Mesendoderm (in vitro differentiated cells): Measurements from ENCODE around the gene P2RX2.

Experiments used
- DNase-seq: peaks from one replicate; pipeline ENCODE4 v3.0.0; 2013
- H2AK5ac ChIP-seq: 2 replicates; pipeline ENCODE4 v1.6.1; 2013; ENCODE audit warnings: low read length, inconsistent platforms
- H2BK120ac ChIP-seq: 2 replicates; pipeline ENCODE4 v1.6.1; 2013; ENCODE audit warnings: low read depth, mild to moderate bottlenecking, low read length, moderate library complexity, mixed read lengths
- H2BK15ac ChIP-seq: replicated peaks from 2 replicates; pipeline ENCODE4 v1.6.1; 2013; ENCODE audit warnings: low read depth, mild to moderate bottlenecking, moderate library complexity
- H2BK5ac ChIP-seq: 2 replicates; pipeline ENCODE4 v1.6.1; 2013; ENCODE audit warnings: low read length, inconsistent platforms
- H3K18ac ChIP-seq: 2 replicates; pipeline ENCODE4 v1.6.1; 2013; ENCODE audit warnings: mild to moderate bottlenecking, low read length, mixed read lengths
- H3K23ac ChIP-seq: one replicate; pipeline ENCODE4 v1.6.1; 2013; ENCODE audit warnings: low read length
- H3K27ac ChIP-seq: 2 replicates; pipeline ENCODE4 v1.5.1; 2013; ENCODE audit warnings: low read depth, mild to moderate bottlenecking, inconsistent platforms, low read length, moderate library complexity
- H3K27me3 ChIP-seq: 2 replicates; pipeline ENCODE4 v1.6.1; 2013; ENCODE audit warnings: low read length, control low read depth, mild to moderate bottlenecking, inconsistent platforms; ENCODE audit not compliant: insufficient read depth, poor library complexity
- H3K36me3 ChIP-seq: 2 replicates; pipeline ENCODE4 v1.6.1; 2013; ENCODE audit warnings: low read length, inconsistent platforms; ENCODE audit not compliant: control insufficient read depth, insufficient read depth
- H3K4ac ChIP-seq: one replicate; pipeline ENCODE4 v1.6.1; 2013; ENCODE audit warnings: low read depth, mild to moderate bottlenecking, low read length, moderate library complexity
- H3K4me1 ChIP-seq: 2 replicates; pipeline ENCODE4 v1.6.1; 2013; ENCODE audit warnings: low read depth, low read length, inconsistent platforms; ENCODE audit not compliant: control insufficient read depth
- H3K4me2 ChIP-seq: 2 replicates; pipeline ENCODE4 v1.6.1; 2013; ENCODE audit warnings: low read length
- H3K4me3 ChIP-seq: 2 replicates; pipeline ENCODE4 v1.5.1; 2013; ENCODE audit warnings: mild to moderate bottlenecking, low read length
- H3K56ac ChIP-seq: one replicate; pipeline ENCODE4 v1.6.1; 2013; ENCODE audit warnings: low read length
- H3K79me1 ChIP-seq: 2 replicates; pipeline ENCODE4 v1.6.1; 2013; ENCODE audit warnings: low read length, inconsistent platforms
- H3K79me2 ChIP-seq: 2 replicates; pipeline ENCODE4 v1.6.1; 2013; ENCODE audit warnings: mild to moderate bottlenecking, low read length; ENCODE audit not compliant: control insufficient read depth, insufficient read depth
- H3K9ac ChIP-seq: 2 replicates; pipeline ENCODE4 v1.6.1; 2013; ENCODE audit warnings: low read length, inconsistent platforms
- H4K5ac ChIP-seq: one replicate; pipeline ENCODE4 v1.6.1; 2013; ENCODE audit warnings: low read length
- H4K8ac ChIP-seq: one replicate; pipeline ENCODE4 v1.6.1; 2013; ENCODE audit warnings: low read depth, mild to moderate bottlenecking, control low read depth, low read length, moderate library complexity
- WGBS: extraction: QIAGEN DNeasy Blood & Tissue Kit; methylation state at CpG from one replicate; pipeline ENCODE4 v1.1.7; 2013; ENCODE audit warnings: low lambda C conversion rate, missing lambda C conversion rate; ENCODE audit not compliant: insufficient coverage; ENCODE audit errors: extremely low coverage; 5-methylcytosine and 5-hydroxymethylcytosine counted together

The P2RX2 gene

DNA sequence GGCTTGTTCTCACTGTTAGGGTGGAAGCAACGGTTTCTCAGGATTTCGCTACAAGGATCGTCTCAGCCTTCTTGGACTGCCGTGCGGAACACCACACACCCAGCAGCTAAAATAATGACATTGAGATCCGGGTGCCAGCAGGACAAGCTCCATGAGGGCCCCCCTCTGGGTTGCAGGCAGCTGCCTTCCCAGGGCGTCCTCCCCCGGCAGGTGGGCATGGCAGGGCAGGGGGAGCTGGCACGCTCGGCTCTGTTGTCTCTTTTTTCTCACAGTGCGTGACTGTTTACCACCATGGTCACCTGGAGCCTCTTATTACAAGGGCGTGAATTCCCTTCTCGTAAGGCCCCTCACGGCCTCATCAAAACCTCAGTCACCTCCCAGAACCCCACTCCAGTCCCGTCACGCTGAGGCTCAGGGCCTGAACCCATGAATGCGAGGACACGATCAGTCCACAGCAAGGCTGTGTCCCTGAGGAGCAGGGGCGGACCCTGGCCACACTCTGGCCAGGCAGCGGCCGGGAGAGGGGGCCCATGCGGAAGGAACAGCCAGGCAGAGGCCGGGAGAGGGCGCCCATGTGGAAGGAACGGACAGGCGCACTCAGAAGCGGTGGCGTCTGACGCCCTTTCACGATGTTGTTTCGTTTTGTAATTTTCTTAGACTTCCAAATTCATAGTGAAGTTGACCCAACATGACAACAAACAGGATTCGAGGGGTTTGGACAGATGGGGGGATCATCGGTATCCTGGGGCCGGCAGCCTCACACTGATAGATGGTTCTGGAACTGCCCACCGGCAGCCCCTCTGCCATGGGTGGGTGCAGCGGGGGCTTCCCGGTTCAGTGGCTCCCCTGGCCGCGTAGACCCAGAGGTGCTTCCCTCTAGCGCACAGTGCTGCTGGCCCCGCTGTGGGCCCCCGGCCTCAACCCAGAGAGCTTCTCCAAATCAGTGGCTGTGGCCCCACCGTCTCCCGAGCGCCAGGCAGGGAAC is 18.2 kb upstream of the P2RX2 start:
- Histone ChIP-seq H3K9ac (no peak overlapping the region), H3K4me3 (no peak overlapping the region), H3K79me2 (no peaks in the 10 kb centered on the region), H4K8ac (no peak overlapping the region), H2BK5ac (no peak overlapping the region), H3K4ac (no peak overlapping the region), H3K18ac (no peak overlapping the region), H3K27me3 (no peaks in the 10 kb centered on the region), H3K27ac (no peak overlapping the region), H2BK15ac (no peak overlapping the region), H3K79me1 (no peaks in the 10 kb centered on the region), H3K36me3 (no peaks in the 10 kb centered on the region), H2AK5ac (no peak overlapping the region), H3K56ac (peak overlapping the region; percentile 30), H3K4me2 (no peak overlapping the region), H3K23ac (no peak overlapping the region), H4K5ac (no peak overlapping the region), H2BK120ac (no peak overlapping the region), H3K4me1 (no peaks in the 10 kb centered on the region)
- peak; percentile 73 for DNase-seq
- WGBS = no CpG with 5 or more reads among the region's 45 CpGs

DNA sequence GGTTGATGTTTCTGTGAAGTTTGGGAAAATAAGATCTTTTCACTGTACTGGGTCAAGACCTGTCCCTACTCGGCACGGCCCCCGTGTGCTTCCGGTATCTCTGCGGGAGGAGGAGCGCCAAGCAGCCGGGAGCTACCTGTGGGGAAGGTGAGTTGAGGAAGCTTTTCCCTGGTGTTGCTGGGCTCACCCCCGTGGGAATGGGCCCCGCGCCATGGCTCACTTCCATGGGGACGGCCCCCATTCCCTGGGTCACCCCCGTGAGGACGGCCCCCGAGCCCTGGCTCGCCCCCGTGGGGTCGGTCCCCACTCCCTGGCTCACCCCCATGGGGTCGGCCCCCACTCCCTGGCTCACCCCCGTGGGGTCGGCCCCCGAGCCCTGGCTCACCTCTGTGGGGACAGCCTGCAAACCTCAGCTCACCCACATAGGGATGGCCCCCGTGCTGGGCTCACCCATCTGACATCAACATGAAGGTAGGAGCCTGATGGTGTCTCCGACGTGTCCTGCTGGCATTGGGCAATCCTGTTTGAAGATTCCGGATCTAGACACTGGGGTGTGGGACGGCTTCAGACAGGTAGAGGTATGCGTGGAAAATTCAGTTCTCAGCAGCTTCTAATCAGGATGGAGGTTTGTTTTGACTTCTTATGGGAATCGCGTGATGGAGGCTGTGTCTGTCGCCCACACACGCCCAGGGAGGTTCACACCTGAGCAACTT is 17.2 kb upstream of the P2RX2 start:
- Histone ChIP-seq H3K79me2 (no peaks in the 10 kb centered on the region), H2BK15ac (no peak overlapping the region), H3K9ac (no peak overlapping the region), H2BK5ac (no peak overlapping the region), H3K79me1 (no peaks in the 10 kb centered on the region), H3K27ac (no peak overlapping the region), H4K5ac (no peak overlapping the region), H3K4me2 (no peak overlapping the region), H3K36me3 (no peaks in the 10 kb centered on the region), H3K4ac (no peak overlapping the region), H3K4me3 (no peak overlapping the region), H3K4me1 (no peaks in the 10 kb centered on the region), H2BK120ac (no peak overlapping the region), H3K56ac (peak overlapping the region; percentile 30), H3K18ac (no peak overlapping the region), H2AK5ac (no peak overlapping the region), H4K8ac (no peak overlapping the region), H3K23ac (no peak overlapping the region), H3K27me3 (no peaks in the 10 kb centered on the region)
- DNase-seq = no peak
- WGBS = no CpG with 5 or more reads among the region's 31 CpGs

DNA sequence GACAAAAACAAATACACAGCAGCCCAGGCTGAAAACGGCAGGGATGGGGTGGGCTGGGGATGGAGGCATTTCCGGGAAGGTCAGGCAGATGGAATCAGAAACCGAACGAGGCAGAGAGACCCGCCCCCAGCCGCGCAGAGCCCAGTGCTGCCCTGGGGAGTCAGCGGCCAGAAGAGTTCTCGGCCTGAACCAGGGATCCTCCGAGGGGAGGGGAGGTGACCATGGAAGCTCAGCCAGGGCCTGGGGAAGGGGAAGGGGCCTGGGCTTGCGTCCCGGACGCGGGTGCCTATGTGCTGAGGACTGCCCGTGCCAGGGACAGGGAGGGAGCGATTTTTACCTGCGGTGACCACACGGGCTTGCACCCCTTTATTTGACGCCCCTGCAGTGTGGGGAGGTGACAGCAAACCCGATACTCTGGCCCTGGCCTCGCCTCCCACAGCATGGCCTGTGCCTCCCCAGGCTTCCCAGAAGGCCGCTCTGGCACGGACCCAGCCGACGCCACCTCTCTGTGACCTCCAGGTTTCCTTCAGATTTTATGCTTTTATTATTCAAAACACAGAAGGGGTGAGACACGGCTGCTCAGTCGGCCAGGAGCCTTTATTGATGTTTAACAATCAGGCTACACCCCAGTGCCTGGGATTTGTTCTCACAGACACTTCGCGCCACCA is 15.9 kb upstream of the P2RX2 start:
- Histone ChIP-seq H3K4me1 (no peaks in the 10 kb centered on the region), H3K79me1 (no peaks in the 10 kb centered on the region), H3K4ac (no peak overlapping the region), H3K27me3 (no peaks in the 10 kb centered on the region), H4K8ac (no peak overlapping the region), H4K5ac (no peak overlapping the region), H2BK120ac (no peak overlapping the region), H3K18ac (no peak overlapping the region), H3K4me3 (no peak overlapping the region), H3K27ac (no peak overlapping the region), H3K23ac (no peak overlapping the region), H2AK5ac (no peak overlapping the region), H2BK15ac (no peak overlapping the region), H2BK5ac (no peak overlapping the region), H3K4me2 (no peak overlapping the region), H3K36me3 (no peaks in the 10 kb centered on the region), H3K79me2 (no peaks in the 10 kb centered on the region), H3K9ac (no peak overlapping the region), H3K56ac (peak overlapping the region; percentile 25)
- WGBS = no CpG with 5 or more reads among the region's 29 CpGs
- DNase-seq = no peak

DNA sequence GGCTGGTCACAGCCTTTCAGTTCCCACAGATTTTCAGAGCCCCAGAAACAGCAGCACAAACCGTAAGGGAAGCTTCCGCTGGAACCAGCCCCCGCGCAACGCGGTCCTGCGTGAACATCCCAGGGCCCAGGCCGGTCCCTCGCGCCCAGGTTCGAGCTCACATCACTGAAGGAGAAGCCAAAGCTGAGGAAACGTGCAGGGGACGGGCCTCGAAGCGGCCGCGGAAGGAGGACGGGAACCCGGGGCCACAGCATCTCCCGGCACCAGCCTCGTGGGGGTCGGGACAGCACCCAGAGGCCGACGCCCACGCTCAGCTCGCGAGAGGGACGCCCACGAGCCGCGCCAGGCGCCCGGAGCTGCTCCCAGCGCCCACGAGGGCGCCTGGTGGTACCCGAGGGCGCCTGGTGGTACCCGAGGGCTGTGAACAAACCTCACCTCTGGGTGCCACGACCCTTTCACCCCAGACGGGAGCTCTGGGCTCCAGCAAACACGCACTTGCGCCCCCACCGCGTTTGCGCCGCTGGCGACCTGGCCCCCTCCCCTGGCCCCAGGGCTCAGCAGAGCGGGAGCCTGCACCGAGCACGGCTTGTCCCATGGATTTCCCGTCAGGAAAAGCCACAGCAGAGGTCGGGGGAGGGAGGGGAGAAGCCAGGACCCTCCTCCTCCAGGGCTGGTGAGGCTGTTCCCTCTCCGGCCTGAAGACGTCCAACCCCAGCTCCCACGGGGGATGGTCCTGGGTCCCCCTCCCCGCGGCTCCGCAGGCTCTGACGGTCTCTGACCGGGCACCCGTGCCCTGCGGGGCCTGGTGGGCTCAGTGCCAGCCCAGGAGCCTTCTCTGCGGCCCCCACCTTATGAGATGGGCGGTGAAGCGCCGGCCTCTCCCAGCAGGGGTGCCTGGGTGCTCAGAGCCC is 15.1 kb upstream of the P2RX2 start:
- Histone ChIP-seq H3K4ac (no peak overlapping the region), H2AK5ac (no peak overlapping the region), H4K5ac (no peak overlapping the region), H4K8ac (no peak overlapping the region), H3K27ac (no peak overlapping the region), H3K4me3 (no peak overlapping the region), H3K23ac (no peak overlapping the region), H3K79me1 (no peaks in the 10 kb centered on the region), H3K56ac (no peak overlapping the region), H2BK5ac (no peak overlapping the region), H3K27me3 (no peaks in the 10 kb centered on the region), H3K9ac (no peak overlapping the region), H2BK15ac (no peak overlapping the region), H3K4me2 (no peak overlapping the region), H3K36me3 (no peaks in the 10 kb centered on the region), H3K4me1 (no peaks in the 10 kb centered on the region), H2BK120ac (no peak overlapping the region), H3K79me2 (no peaks in the 10 kb centered on the region), H3K18ac (no peak overlapping the region)
- WGBS = no CpG with 5 or more reads among the region's 67 CpGs
- DNase-seq = no peak

DNA sequence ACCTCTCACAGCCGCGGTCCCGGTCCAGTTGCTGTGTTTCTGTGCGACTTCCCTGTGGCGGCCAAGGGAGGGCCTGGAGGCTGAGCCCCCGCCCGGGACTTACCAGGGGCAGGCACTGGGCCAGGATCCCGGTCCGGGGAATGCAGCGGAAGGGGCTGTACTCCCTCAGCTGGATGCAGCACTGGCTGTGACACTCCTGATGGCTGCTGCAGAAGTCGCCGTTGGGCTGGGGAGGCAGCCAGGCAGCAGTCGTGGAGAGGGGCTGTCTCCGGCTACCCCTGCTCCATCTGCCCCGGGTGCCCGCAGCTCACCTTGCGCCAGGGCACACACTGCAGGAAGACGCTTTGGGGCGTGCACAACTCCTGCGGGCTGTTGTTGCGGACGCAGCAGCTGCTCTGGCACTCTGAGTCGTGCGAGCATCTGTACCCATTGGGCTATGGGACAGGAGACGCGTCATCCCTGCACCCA is 14.4 kb upstream of the P2RX2 start:
- H3K9ac ChIP-seq = no peak overlapping the region
- no peak overlapping the region for H2BK120ac ChIP-seq
- H3K23ac ChIP-seq = no peak overlapping the region
- H3K79me2 ChIP-seq = no peaks in the 10 kb centered on the region
- no peak overlapping the region for H2BK5ac ChIP-seq
- H3K18ac ChIP-seq = no peak overlapping the region
- WGBS = no CpG with 5 or more reads among the region's 26 CpGs
- H4K5ac ChIP-seq = no peak overlapping the region
- no peaks in the 10 kb centered on the region for H3K36me3 ChIP-seq
- H4K8ac ChIP-seq = no peak overlapping the region
- no peak overlapping the region for H2AK5ac ChIP-seq
- no peaks in the 10 kb centered on the region for H3K4me1 ChIP-seq
- no peak for DNase-seq
- no peak overlapping the region for H3K56ac ChIP-seq
- H3K4ac ChIP-seq = no peak overlapping the region
- no peak overlapping the region for H2BK15ac ChIP-seq
- no peak overlapping the region for H3K4me3 ChIP-seq
- no peaks in the 10 kb centered on the region for H3K27me3 ChIP-seq
- H3K27ac ChIP-seq = no peak overlapping the region
- H3K4me2 ChIP-seq = no peak overlapping the region
- no peaks in the 10 kb centered on the region for H3K79me1 ChIP-seq
